Activated CD4-positive, alpha-beta memory T cell treated with anti-CD3 and anti-CD28 coated beads, Interleukin-2, amount 10 ng/mL, durations not matched to agents 7 days and 5 days (primary cell): ENCODE results near the gene IRS1. TPM values are rescaled to one million over a fixed set of nuclear protein-coding genes. Genes with fewer than 3 reads are reported as not detected.

ENCODE experiments used
- CTCF ChIA-PET: fragments of 350-600 bp; sonication (Branson Sonifier 250); formaldehyde crosslinking; loops from one replicate; lab custom pipeline; 2021; ENCODE audit warnings: antibody characterized with exemption, inconsistent platforms; lab: Charles Lee
- POLR2A ChIA-PET: fragments of 350-600 bp; sonication (Branson Sonifier 250); formaldehyde crosslinking; loops from one replicate; lab custom pipeline; 2021; ENCODE audit warnings: antibody characterized with exemption; lab: Charles Lee
- DNase-seq: peaks from one replicate; pipeline ENCODE4 v3.0.0-alpha.2; 2020
- H3K27ac Mint-ChIP-seq: one replicate; pipeline ENCODE4 v1.8.0; 2021; ENCODE audit warnings: mild to moderate bottlenecking, mixed read lengths
- H3K27me3 Mint-ChIP-seq: one replicate; pipeline ENCODE4 v1.8.0; 2021; ENCODE audit warnings: mixed read lengths
- H3K36me3 Mint-ChIP-seq: one replicate; pipeline ENCODE4 v1.8.0; 2021; ENCODE audit warnings: low read depth, mixed read lengths
- H3K4me1 Mint-ChIP-seq: one replicate; pipeline ENCODE4 v1.8.0; 2021; ENCODE audit warnings: mixed read lengths
- H3K4me3 Mint-ChIP-seq: one replicate; pipeline ENCODE4 v1.8.0; 2021; ENCODE audit warnings: mild to moderate bottlenecking, mixed read lengths
- H3K9me3 Mint-ChIP-seq: one replicate; pipeline ENCODE4 v1.8.0; 2021; ENCODE audit warnings: mixed read lengths
- total RNA-seq, 2 experiments: library from RNA; stranded (reverse); gene quantifications; one replicate each; pipeline ENCODE4 v1.2.3, GENCODE V29; 2021

IRS1 gene
- total RNA-seq, 2 experiments from 2014 or later, result 7.2 to 7.4 TPM

- Mint-ChIP-seq H3K27ac (no peak overlapping the region), H3K4me1 (peaks cover 62% of the 10 kb centered on the region), H3K4me3 (no peak overlapping the region), H3K36me3 (peaks cover 30% of the 10 kb centered on the region), H3K9me3 (no peaks in the 10 kb centered on the region), H3K27me3 (no peaks in the 10 kb centered on the region)
- no peak for DNase-seq
- POLR2A ChIA-PET, result interaction anchor here (0.9 to 1.2 kb wide), 2 partner anchors 8 to 21 kb away, joined by 3 read pairs; no protein-coding TSS in a partner anchor
- CTCF ChIA-PET, result interaction anchor here (1.8 kb wide), 1 partner anchor 40 kb away, joined by 6 read pairs; no protein-coding TSS in a partner anchor
These were observed 4.9 kb downstream of the IRS1 start for GRCh38 chr2:226794751-226795171.

- no peak overlapping the region for H3K4me3 Mint-ChIP-seq
- ChIA-PET CTCF (interaction anchor here (1.8 kb wide), 1 partner anchor 41 kb away, joined by 6 read pairs; no protein-coding TSS in a partner anchor), POLR2A (interaction anchor here (0.9 to 1.2 kb wide), 2 partner anchors 9 to 21 kb away, joined by 3 read pairs; no protein-coding TSS in a partner anchor)
- no peaks in the 10 kb centered on the region for H3K27me3 Mint-ChIP-seq
- peaks cover 68% of the 10 kb centered on the region for H3K4me1 Mint-ChIP-seq
- DNase-seq, result no peak
- H3K9me3 Mint-ChIP-seq, result no peaks in the 10 kb centered on the region
- H3K27ac Mint-ChIP-seq, result no peak overlapping the region
- peaks cover 30% of the 10 kb centered on the region for H3K36me3 Mint-ChIP-seq
These were observed 5.4 kb downstream of the IRS1 start for GRCh38 chr2:226794196-226794661.

DNA sequence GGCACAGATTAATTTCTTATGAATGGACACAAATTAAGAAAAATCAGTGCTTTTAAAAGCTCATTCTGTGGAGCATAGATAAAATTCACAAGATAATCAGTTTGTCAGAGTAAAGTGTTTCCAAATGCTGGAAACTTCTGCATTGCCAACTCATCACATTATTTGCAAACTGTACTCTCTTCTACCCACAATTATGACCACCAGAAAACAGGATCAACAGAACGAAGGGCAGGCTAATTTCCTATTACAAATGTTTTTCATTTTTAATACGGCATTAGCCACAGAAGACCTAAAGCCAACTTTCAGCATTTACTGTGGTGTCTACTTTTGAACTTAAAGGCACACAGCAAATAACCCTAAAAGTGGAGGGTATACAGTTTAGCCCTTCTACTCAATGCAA, 6.0 kb downstream of the IRS1 start:
- H3K9me3 Mint-ChIP-seq, result no peaks in the 10 kb centered on the region
- H3K27me3 Mint-ChIP-seq, result no peaks in the 10 kb centered on the region
- H3K4me3 Mint-ChIP-seq, result no peak overlapping the region
- H3K36me3 Mint-ChIP-seq, result peaks cover 35% of the 10 kb centered on the region
- no peak for DNase-seq
- ChIA-PET POLR2A (interaction anchor here (1.2 to 1.6 kb wide), 2 partner anchors 9 to 21 kb away, joined by 3 to 7 read pairs; no protein-coding TSS in a partner anchor), CTCF (interaction anchor here (0.7 to 1.8 kb wide), 2 partner anchors 8 to 41 kb away, joined by 3 to 6 read pairs; no protein-coding TSS in a partner anchor)
- H3K4me1 Mint-ChIP-seq, result peaks cover 74% of the 10 kb centered on the region
- no peak overlapping the region for H3K27ac Mint-ChIP-seq

DNA sequence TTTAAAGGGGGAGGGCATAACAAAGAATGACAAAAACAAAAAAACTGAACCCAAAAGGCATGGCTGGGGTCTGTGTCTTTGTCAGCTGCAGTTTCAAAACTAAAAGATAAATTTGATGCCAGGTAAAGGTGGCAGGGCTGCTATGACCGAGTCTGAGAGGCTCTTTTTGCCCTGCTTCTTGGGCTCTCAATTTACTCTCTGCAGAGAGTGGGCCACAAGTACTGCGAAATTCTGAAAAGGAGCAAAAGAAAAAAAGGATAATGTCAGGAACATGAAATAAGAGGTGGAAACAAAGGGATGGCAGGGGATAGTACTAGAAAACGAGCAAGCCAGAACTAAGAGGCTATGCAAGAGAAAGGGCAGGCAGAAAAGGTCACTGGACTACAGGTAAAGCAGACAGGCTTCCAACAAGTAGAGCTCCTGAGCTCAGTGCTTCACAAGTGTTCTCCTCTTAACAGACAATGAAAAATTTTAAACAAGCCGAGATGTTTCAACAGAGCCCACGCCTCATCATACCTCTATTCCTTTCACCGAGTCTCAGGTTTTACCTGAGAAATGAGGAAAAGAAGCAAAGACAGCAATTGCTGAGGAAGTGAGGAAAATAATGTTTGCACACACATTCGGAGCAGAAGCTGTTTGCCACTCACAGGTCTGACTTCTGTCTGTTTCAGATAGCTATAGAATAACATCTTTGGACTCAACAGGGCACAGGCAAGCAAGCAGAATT, 7.3 kb downstream of the IRS1 start:
- H3K27ac Mint-ChIP-seq, result peak overlapping the region; percentile 34

DNA sequence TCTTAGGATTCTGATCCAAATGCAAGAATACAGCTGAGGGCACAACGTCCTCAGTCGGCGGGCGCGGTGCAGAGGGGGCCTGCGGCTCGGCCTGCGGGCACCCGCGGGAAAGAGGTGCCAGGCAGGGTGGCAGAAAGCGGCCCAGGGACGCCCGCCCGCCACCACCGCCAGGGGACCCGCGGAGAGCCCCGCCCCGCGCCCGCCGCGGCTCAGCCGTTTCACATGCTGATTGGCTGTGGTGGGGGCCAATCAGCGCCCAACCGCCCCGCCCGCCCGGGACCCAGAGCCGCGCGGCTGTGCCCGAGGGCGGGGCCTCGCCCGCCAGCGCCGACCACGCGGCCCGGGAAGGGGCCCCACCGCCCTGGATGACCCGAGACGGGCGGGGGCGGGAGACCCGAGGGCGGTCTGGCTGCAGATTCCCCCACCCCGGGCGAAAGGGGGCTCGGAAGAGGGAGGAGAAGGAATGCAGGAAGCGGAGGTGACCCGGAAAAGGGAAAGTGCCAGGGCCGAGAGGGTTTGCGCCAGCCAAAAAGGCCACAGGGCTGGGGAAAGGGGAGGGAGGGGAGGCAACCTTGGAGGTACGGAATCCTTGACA, 8.0 kb downstream of the IRS1 start:
- peak overlapping the region; percentile 92 for H3K27ac Mint-ChIP-seq
- peak overlapping the region; percentile 89 for H3K4me3 Mint-ChIP-seq
- H3K9me3 Mint-ChIP-seq, result no peaks in the 10 kb centered on the region
- ChIA-PET POLR2A (interaction anchor here (1.0 to 4.9 kb wide), 9 partner anchors 8 to 50 kb away, joined by 3 to 44 read pairs (median 4); partner anchors contain the start of genes IRS1 and RHBDD1), CTCF (interaction anchor here (0.9 to 1.2 kb wide), 3 partner anchors 8 to 44 kb away, joined by 3 to 6 read pairs (median 4); no protein-coding TSS in a partner anchor)
- DNase-seq, result peak; percentile 93
- peaks cover 38% of the 10 kb centered on the region for H3K36me3 Mint-ChIP-seq
- no peaks in the 10 kb centered on the region for H3K27me3 Mint-ChIP-seq
- H3K4me1 Mint-ChIP-seq, result peaks cover 63% of the 10 kb centered on the region

More for the DNA sequence above, 7.3 kb downstream of the IRS1 start:
- H3K36me3 Mint-ChIP-seq, result peaks cover 36% of the 10 kb centered on the region
- no peaks in the 10 kb centered on the region for H3K27me3 Mint-ChIP-seq
- ChIA-PET POLR2A (interaction anchor here (1.2 to 4.8 kb wide), 3 partner anchors 20 to 47 kb away, joined by 4 to 44 read pairs (median 7); partner anchors contain the start of gene RHBDD1), CTCF (interaction anchor here (0.9 kb wide), 1 partner anchor 43 kb away, joined by 3 read pairs; no protein-coding TSS in a partner anchor)
- no peak for DNase-seq
- H3K9me3 Mint-ChIP-seq, result no peaks in the 10 kb centered on the region
- peaks cover 70% of the 10 kb centered on the region for H3K4me1 Mint-ChIP-seq
- H3K4me3 Mint-ChIP-seq, result peak overlapping the region; percentile 61

DNA sequence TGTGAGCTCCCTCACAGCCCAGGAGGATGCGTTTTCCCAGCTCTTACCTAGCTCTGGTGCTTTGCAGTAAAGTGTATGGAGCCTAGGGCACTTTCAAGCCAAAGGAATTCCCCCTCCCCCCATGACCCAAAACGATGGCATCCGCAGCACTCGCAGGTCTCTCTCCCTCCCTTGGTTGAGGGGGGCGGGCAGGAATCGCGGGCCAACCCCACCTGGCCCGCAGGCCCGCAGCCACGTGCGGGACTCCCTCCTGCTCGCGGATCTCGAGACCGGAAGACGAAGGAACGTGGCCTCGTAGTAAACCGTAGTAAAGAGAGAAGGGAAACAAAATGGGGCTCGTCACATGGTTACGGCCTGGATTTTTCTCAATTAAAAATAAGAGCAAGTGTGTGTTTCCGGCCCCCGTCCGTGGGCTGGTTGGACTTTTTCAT, 8.5 kb downstream of the IRS1 start:
- Mint-ChIP-seq H3K27ac (peak overlapping the region; percentile 92), H3K36me3 (peaks cover 38% of the 10 kb centered on the region), H3K4me3 (peak overlapping the region; percentile 89), H3K9me3 (no peaks in the 10 kb centered on the region), H3K4me1 (peaks cover 58% of the 10 kb centered on the region), H3K27me3 (no peaks in the 10 kb centered on the region)
- ChIA-PET CTCF (interaction anchor here (0.8 to 1.4 kb wide), 6 partner anchors 8 to 44 kb away, joined by 3 to 6 read pairs (median 5); no protein-coding TSS in a partner anchor), POLR2A (interaction anchor here (1.0 to 4.9 kb wide), 9 partner anchors 8 to 51 kb away, joined by 3 to 44 read pairs (median 4); partner anchors contain the start of genes IRS1 and RHBDD1)
- no peak for DNase-seq

GRCh38 chr2:226790431-226790830, 9.2 kb downstream of the IRS1 start:
- no peak overlapping the region for H3K27ac Mint-ChIP-seq
- peaks cover 40% of the 10 kb centered on the region for H3K36me3 Mint-ChIP-seq
- DNase-seq, result no peak
- ChIA-PET CTCF (interaction anchor here (0.8 to 1.4 kb wide), 5 partner anchors 9 to 44 kb away, joined by 3 to 6 read pairs (median 6); no protein-coding TSS in a partner anchor), POLR2A (interaction anchor here (1.0 to 4.9 kb wide), 9 partner anchors 9 to 51 kb away, joined by 3 to 44 read pairs (median 4); partner anchors contain the start of genes IRS1 and RHBDD1)
- peak overlapping the region; percentile 89 for H3K4me3 Mint-ChIP-seq
- H3K9me3 Mint-ChIP-seq, result no peaks in the 10 kb centered on the region
- H3K4me1 Mint-ChIP-seq, result peaks cover 56% of the 10 kb centered on the region
- no peaks in the 10 kb centered on the region for H3K27me3 Mint-ChIP-seq

DNA sequence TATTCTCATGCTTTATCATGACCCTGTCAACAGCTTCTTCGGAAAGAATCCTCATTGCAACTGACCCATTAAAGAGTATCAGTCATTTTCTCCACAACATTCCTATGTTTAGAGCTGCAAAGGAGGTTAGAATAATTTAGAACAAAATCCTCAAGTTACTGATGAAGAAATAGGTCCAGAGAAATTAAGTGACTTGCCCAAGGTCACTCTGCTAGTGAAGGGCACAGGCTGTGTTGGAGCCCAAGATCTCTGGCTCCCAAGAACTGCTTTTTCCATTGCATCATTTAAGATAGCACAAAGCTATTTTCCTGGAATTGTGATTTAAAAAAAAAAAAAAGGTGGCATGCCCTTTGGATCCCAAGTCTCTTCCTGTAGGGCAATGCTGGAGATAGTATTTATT, 9.6 kb downstream of the IRS1 start:
- Mint-ChIP-seq H3K4me3 (no peak overlapping the region), H3K27me3 (no peaks in the 10 kb centered on the region), H3K4me1 (peaks cover 56% of the 10 kb centered on the region), H3K9me3 (no peaks in the 10 kb centered on the region), H3K27ac (peak overlapping the region; percentile 21), H3K36me3 (peaks cover 40% of the 10 kb centered on the region)
- ChIA-PET POLR2A (interaction anchor here (1.0 to 4.9 kb wide), 5 partner anchors 9 to 49 kb away, joined by 3 to 44 read pairs (median 15); partner anchors contain the start of genes IRS1 and RHBDD1), CTCF (interaction anchor here (1.1 to 1.5 kb wide), 5 partner anchors 9 to 19 kb away, joined by 4 to 7 read pairs (median 6); partner anchors contain the start of gene IRS1)
- DNase-seq, result no peak

DNA sequence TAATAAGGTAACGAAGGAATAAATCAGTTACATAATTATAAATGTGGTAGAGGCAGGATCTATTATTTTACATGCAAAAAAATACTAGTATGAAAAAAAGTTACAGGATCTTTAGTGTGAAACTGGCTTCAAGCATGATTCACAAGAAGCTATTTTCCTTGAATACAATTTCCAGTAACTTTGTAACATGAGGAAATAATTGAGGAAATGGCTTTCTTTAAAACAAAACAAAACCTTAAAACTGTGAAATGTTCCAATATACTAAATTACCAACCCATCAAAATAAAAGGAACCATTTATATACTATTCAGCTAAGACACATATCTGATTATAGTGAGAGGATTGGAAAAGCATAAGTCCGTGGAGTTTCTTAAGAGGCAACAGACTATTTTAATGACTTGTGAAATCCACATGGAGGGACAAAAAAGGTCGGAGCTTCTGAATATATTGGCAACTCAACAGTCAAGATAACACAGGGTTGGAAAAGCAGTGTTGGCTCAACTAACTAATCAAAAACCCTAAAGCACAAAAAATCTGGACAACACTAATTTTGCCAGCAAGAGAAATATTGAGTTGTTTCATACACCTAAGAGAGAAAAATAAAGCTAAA, 10.6 kb downstream of the IRS1 start:
- DNase-seq, result no peak
- POLR2A ChIA-PET, result interaction anchor here (1.2 to 4.9 kb wide), 4 partner anchors 10 to 139 kb away, joined by 4 to 44 read pairs (median 12); partner anchors contain the start of genes IRS1 and RHBDD1
- Mint-ChIP-seq H3K4me3 (no peak overlapping the region), H3K4me1 (peaks cover 47% of the 10 kb centered on the region), H3K27me3 (no peaks in the 10 kb centered on the region), H3K27ac (no peak overlapping the region), H3K9me3 (peaks cover under 1% of the 10 kb centered on the region), H3K36me3 (peaks cover 35% of the 10 kb centered on the region)
- CTCF ChIA-PET, result interaction anchor here (1.4 to 1.6 kb wide), 4 partner anchors 10 to 18 kb away, joined by 3 to 7 read pairs (median 4); partner anchors contain the start of gene IRS1

DNA sequence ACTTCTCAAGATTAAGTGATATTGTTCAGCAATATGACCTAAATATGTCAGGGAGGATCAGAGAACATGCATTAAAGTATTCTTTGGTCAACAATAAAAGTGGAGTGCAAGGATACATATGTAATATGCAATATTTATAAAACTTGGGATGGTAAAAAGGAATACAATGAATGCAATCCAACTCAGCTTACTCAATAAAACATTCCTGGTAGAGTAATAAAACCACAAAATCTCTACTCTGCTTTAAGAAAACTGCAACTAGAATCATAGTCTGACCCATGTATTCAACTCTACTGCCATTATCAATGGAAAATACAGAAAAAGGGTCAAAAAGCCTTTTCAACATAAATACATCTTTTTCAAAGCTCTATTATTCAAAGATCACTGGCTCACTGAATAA, 11.6 kb downstream of the IRS1 start:
- ChIA-PET CTCF (interaction anchor here (1.2 to 1.6 kb wide), 3 partner anchors 11 to 15 kb away, joined by 3 to 4 read pairs (median 3); no protein-coding TSS in a partner anchor), POLR2A (interaction anchor here (1.2 to 4.9 kb wide), 3 partner anchors 9 to 138 kb away, joined by 4 to 19 read pairs (median 5); partner anchors contain the start of gene IRS1)
- Mint-ChIP-seq H3K36me3 (peaks cover 37% of the 10 kb centered on the region), H3K9me3 (peaks cover 6% of the 10 kb centered on the region), H3K4me3 (no peak overlapping the region), H3K27me3 (no peaks in the 10 kb centered on the region), H3K27ac (no peak overlapping the region), H3K4me1 (peaks cover 40% of the 10 kb centered on the region)
- no peak for DNase-seq

GRCh38 chr2:226783885-226784284, 15.7 kb downstream of the IRS1 start:
- ChIA-PET POLR2A (no interaction called here), CTCF (interaction anchor here (1.4 kb wide), 1 partner anchor 11 kb away, joined by 7 read pairs; no protein-coding TSS in a partner anchor)
- Mint-ChIP-seq H3K4me3 (no peak overlapping the region), H3K9me3 (peaks cover 6% of the 10 kb centered on the region), H3K27ac (no peak overlapping the region), H3K36me3 (peaks cover 25% of the 10 kb centered on the region), H3K27me3 (peaks cover 5% of the 10 kb centered on the region), H3K4me1 (peaks cover 13% of the 10 kb centered on the region)
- no peak for DNase-seq
